ENCODE data around the gene PTPRE.

The PTPRE gene

GRCh38 chr10:127933271-127933670 lies 26.4 kb downstream of the PTPRE start:
- no peaks in the 10 kb centered on the region for H3K9me3 ChIP-seq (ENCODE audit: insufficient read depth, low read length)
- H3K36me3 ChIP-seq (replicated peaks; ENCODE audit: low read depth, low read length) = no peaks in the 10 kb centered on the region
- H3K4me1 ChIP-seq (ENCODE audit: low read length) = no peaks in the 10 kb centered on the region
- no peaks in the 10 kb centered on the region for H3K79me2 ChIP-seq (ENCODE audit: low read length)
- H2AFZ ChIP-seq (ENCODE audit: low read depth, low read length) = no peak overlapping the region
- no peaks in the 10 kb centered on the region for H3K27me3 ChIP-seq (ENCODE audit: low read depth, low read length)
- H4K20me1 ChIP-seq (ENCODE audit: insufficient read depth, low read length) = no peaks in the 10 kb centered on the region
- no peak overlapping the region for H3K27ac ChIP-seq (ENCODE audit: low read length)
- H3K4me2 ChIP-seq (ENCODE audit: low read length) = no peak overlapping the region
- H3K4me3 ChIP-seq (ENCODE audit: low read length) = no peak overlapping the region
- TF ChIP-seq EZH2phosphoT487 (IDR thresholded peaks at IDR 0.05; ENCODE audit: low read depth) = no peak
- TF ChIP-seq CTCF (IDR thresholded peaks at IDR 0.05; ENCODE audit: low read depth, low read length) = no peak
- no peak overlapping the region for H3K9ac ChIP-seq (ENCODE audit: low read length)

- no peak overlapping the region for H3K27ac ChIP-seq (ENCODE audit: low read length)
- no peaks in the 10 kb centered on the region for H3K79me2 ChIP-seq (ENCODE audit: low read length)
- no peak for TF ChIP-seq EZH2phosphoT487 (IDR thresholded peaks at IDR 0.05; ENCODE audit: low read depth)
- TF ChIP-seq CTCF (IDR thresholded peaks at IDR 0.05; ENCODE audit: low read depth, low read length) = no peak
- no peaks in the 10 kb centered on the region for H3K9me3 ChIP-seq (ENCODE audit: insufficient read depth, low read length)
- no peak overlapping the region for H3K4me3 ChIP-seq (ENCODE audit: low read length)
- H3K4me1 ChIP-seq (ENCODE audit: low read length) = no peaks in the 10 kb centered on the region
- no peaks in the 10 kb centered on the region for H4K20me1 ChIP-seq (ENCODE audit: insufficient read depth, low read length)
- no peaks in the 10 kb centered on the region for H3K27me3 ChIP-seq (ENCODE audit: low read depth, low read length)
- no peaks in the 10 kb centered on the region for H3K36me3 ChIP-seq (replicated peaks; ENCODE audit: low read depth, low read length)
- no peak overlapping the region for H3K9ac ChIP-seq (ENCODE audit: low read length)
- H2AFZ ChIP-seq (ENCODE audit: low read depth, low read length) = no peak overlapping the region
- no peak overlapping the region for H3K4me2 ChIP-seq (ENCODE audit: low read length)
Measured at GRCh38 chr10:127934383-127934782, 27.5 kb downstream of the PTPRE start.

- Histone ChIP-seq H3K4me3 (ENCODE audit: low read length) (no peak overlapping the region), H3K9me3 (ENCODE audit: insufficient read depth, low read length) (no peaks in the 10 kb centered on the region), H3K27me3 (ENCODE audit: low read depth, low read length) (no peaks in the 10 kb centered on the region), H4K20me1 (ENCODE audit: insufficient read depth, low read length) (no peaks in the 10 kb centered on the region), H3K4me1 (ENCODE audit: low read length) (no peaks in the 10 kb centered on the region), H3K9ac (ENCODE audit: low read length) (no peak overlapping the region), H3K36me3 (replicated peaks; ENCODE audit: low read depth, low read length) (no peaks in the 10 kb centered on the region), H3K27ac (ENCODE audit: low read length) (no peak overlapping the region), H3K4me2 (ENCODE audit: low read length) (no peak overlapping the region), H3K79me2 (ENCODE audit: low read length) (no peaks in the 10 kb centered on the region), H2AFZ (ENCODE audit: low read depth, low read length) (no peak overlapping the region)
- TF ChIP-seq CTCF (IDR thresholded peaks at IDR 0.05; ENCODE audit: low read depth, low read length) (no peak), EZH2phosphoT487 (IDR thresholded peaks at IDR 0.05; ENCODE audit: low read depth) (no peak)
Measured at GRCh38 chr10:127935071-127935561, 28.2 kb downstream of the PTPRE start.

GRCh38 chr10:127937069-127937468 lies 30.2 kb downstream of the PTPRE start:
- Histone ChIP-seq H3K4me1 (ENCODE audit: low read length) (no peaks in the 10 kb centered on the region), H3K4me2 (ENCODE audit: low read length) (no peak overlapping the region), H3K9me3 (ENCODE audit: insufficient read depth, low read length) (no peaks in the 10 kb centered on the region), H4K20me1 (ENCODE audit: insufficient read depth, low read length) (no peaks in the 10 kb centered on the region), H2AFZ (ENCODE audit: low read depth, low read length) (no peak overlapping the region), H3K27ac (ENCODE audit: low read length) (no peak overlapping the region), H3K4me3 (ENCODE audit: low read length) (no peak overlapping the region), H3K79me2 (ENCODE audit: low read length) (no peaks in the 10 kb centered on the region), H3K36me3 (replicated peaks; ENCODE audit: low read depth, low read length) (no peaks in the 10 kb centered on the region), H3K27me3 (ENCODE audit: low read depth, low read length) (no peaks in the 10 kb centered on the region), H3K9ac (ENCODE audit: low read length) (no peak overlapping the region)
- TF ChIP-seq EZH2phosphoT487 (IDR thresholded peaks at IDR 0.05; ENCODE audit: low read depth) (no peak), CTCF (IDR thresholded peaks at IDR 0.05; ENCODE audit: low read depth, low read length) (no peak)
